ENCODE measurements around the gene AMBRA1. TPM values are rescaled to one million over a fixed set of nuclear protein-coding genes. Genes with fewer than 3 reads are reported as not detected.

The AMBRA1 gene
- total and polyA plus RNA-seq, 2 donors (not counting 3 experiments of a cell fraction or from before 2014, with no cell fraction given), result 18.4 to 32.4 TPM

DNA sequence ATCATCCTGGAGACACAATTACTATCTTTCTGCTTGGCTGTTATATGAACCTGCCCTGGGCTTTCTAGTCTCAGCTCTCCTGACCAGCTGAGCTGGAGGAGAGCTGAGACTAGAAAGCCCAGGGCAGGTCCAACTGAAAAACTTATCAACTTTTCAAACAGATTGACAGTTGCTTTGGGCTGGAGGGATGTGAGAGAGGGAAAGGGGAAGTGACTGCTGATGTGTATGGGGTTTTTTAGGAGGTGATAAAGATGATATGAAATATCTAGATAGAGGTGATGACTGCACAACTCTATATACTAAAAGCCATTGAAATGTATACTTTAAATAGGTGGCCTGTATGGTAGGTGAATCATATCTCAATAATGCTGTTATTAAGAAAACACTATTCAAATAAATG lies 142.1 kb downstream of the AMBRA1 start:
- TF ChIP-seq MYC (IDR thresholded peaks at IDR 0.05; ENCODE audit: low read depth, low read length), result no peak
- no peak for TF ChIP-seq POLR2AphosphoS5 (IDR thresholded peaks at IDR 0.05; ENCODE audit: insufficient read depth, low read depth, low read length)
- TF ChIP-seq JUN (IDR thresholded peaks at IDR 0.05; ENCODE audit: borderline replicate concordance, insufficient read depth, insufficient read length, low read depth), result no peak
- TF ChIP-seq EZH2 (IDR thresholded peaks at IDR 0.05; ENCODE audit: borderline replicate concordance, low read depth, low read length, severe bottlenecking), result no peak
- TF ChIP-seq CTCF (IDR thresholded peaks at IDR 0.05; ENCODE audit: extremely low read depth in 1 of 2, insufficient read depth in 1 of 2, low read depth in 1 of 2, low read length in 2 of 2), result no peak
- TF ChIP-seq POLR2A (IDR thresholded peaks at IDR 0.05; ENCODE audit: low read depth, low read length), result no peak
- no peak for TF ChIP-seq MAX (IDR thresholded peaks at IDR 0.05; ENCODE audit: insufficient read depth, insufficient read length)
- no peak for TF ChIP-seq GATA2 (IDR thresholded peaks at IDR 0.05; ENCODE audit: insufficient read depth, insufficient read length, low read depth, low read length)
- no peak for TF ChIP-seq FOS (IDR thresholded peaks at IDR 0.05; ENCODE audit: borderline replicate concordance, insufficient read depth, low read length)
- no peak for FAIRE-seq
- intact Hi-C loops (cut with micrococcal nuclease), result no loop called here
- no peak overlapping the region for H3K9ac ChIP-seq (replicated peaks; ENCODE audit: extremely low read depth, insufficient read depth, low read length)
- H3K36me3 ChIP-seq (ENCODE audit: control insufficient read depth in 2 of 2, extremely low read depth in 1 of 2, insufficient read depth in 2 of 2, low read length in 2 of 2), result no peaks in the 10 kb centered on the region
- no peak overlapping the region for H3K27ac ChIP-seq (ENCODE audit: insufficient read depth, low read depth, low read length)
- BruUV-seq (replicated peaks), result no TSS peak
- dilution Hi-C loops (cut with MboI; ENCODE audit: extremely low pct_ligation_motif_present, low sequenced_read_pairs), result no loop called here
- H3K79me2 ChIP-seq (ENCODE audit: control insufficient read depth, insufficient read depth, low read length), result no peaks in the 10 kb centered on the region
- H4K20me1 ChIP-seq (replicated peaks; ENCODE audit: control insufficient read depth, extremely low read depth, insufficient read depth, low read length), result peaks cover 3% of the 10 kb centered on the region
- H3K4me3 ChIP-seq (replicated peaks in 1 of 3; ENCODE audit: insufficient read depth in 1 of 3, low read depth in 1 of 3, low read length in 3 of 3), result no peak overlapping the region
- no peaks in the 10 kb centered on the region for H3K4me1 ChIP-seq (ENCODE audit: control insufficient read depth, extremely low read depth, insufficient read depth, low read length)
- no peaks in the 10 kb centered on the region for H3K9me1 ChIP-seq (replicated peaks; ENCODE audit: control insufficient read depth, extremely low read depth, insufficient read depth, low read length)
- no peaks in the 10 kb centered on the region for H3K9me3 ChIP-seq (replicated peaks; ENCODE audit: control insufficient read depth, insufficient read depth, low read length)
- H3K27me3 ChIP-seq (ENCODE audit: control insufficient read depth in 2 of 2, insufficient read depth in 2 of 2, low read length in 2 of 2), result no peaks in the 10 kb centered on the region
- H2AFZ ChIP-seq (ENCODE audit: low read depth, low read length), result no peak overlapping the region
- CTCF ChIA-PET, result interaction anchor here (0.7 to 1.8 kb wide), 10 partner anchors 8 to 86 kb away, joined by 3 to 10 read pairs (median 5); no protein-coding TSS in a partner anchor
- POLR2A ChIA-PET, result no interaction called here
- H3K4me2 ChIP-seq (ENCODE audit: insufficient read depth, low read length), result no peak overlapping the region
- DNase-seq (ENCODE audit: low read depth, low spot score), result no peak
